GM18951 (cell line): ENCODE results near the gene IFNL4.

Experiments used
- POLR2A ChIP-seq: IDR thresholded peaks from 4 replicates; pipeline ENCODE4 v1.6.1; 2011; ENCODE audit warnings: mild to moderate bottlenecking; ENCODE audit not compliant: insufficient read length, insufficient read depth; ENCODE audit errors: extremely low read depth
- in situ Hi-C: fragments of 300-500 bp; cut with MboI; formaldehyde crosslinking; loops from one replicate; pipeline ENCODE4 v1.12.0; 2022; ENCODE audit warnings: low sequenced_read_pairs, mixed read lengths, inconsistent platforms; ENCODE audit not compliant: unreplicated experiment

The IFNL4 gene

DNA sequence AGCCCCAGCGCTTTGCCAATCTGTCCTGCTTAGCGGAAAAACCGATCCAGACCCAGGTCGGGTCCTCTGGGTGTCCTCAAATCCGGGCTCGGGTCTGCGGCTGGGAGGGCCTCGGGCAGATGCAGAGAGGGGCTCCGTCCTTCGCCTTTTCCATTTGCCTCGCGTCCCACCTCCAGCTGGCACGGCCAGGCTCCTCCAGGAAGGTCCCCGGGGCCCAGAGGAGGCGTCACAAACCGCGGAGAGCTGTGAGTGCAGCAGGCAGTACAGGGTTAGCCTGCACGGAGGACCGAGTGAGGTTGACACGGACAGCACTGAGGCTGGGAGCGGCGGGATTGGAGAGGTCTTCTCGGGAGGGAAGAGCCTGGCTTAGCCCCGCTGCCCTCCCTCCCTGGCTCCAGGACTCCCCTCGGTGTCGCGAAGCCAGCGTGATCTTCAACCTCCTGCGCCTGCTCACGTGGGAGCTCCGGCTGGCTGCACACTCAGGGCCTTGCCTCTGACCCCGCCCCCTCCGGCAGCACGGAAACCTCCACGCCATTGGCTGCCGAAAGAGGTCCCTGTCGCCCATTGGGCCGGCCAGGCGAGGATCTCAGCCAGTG, 16.8 kb upstream of the IFNL4 start:
- TF ChIP-seq POLR2A: no peak
- in situ Hi-C loops: no loop called here

DNA sequence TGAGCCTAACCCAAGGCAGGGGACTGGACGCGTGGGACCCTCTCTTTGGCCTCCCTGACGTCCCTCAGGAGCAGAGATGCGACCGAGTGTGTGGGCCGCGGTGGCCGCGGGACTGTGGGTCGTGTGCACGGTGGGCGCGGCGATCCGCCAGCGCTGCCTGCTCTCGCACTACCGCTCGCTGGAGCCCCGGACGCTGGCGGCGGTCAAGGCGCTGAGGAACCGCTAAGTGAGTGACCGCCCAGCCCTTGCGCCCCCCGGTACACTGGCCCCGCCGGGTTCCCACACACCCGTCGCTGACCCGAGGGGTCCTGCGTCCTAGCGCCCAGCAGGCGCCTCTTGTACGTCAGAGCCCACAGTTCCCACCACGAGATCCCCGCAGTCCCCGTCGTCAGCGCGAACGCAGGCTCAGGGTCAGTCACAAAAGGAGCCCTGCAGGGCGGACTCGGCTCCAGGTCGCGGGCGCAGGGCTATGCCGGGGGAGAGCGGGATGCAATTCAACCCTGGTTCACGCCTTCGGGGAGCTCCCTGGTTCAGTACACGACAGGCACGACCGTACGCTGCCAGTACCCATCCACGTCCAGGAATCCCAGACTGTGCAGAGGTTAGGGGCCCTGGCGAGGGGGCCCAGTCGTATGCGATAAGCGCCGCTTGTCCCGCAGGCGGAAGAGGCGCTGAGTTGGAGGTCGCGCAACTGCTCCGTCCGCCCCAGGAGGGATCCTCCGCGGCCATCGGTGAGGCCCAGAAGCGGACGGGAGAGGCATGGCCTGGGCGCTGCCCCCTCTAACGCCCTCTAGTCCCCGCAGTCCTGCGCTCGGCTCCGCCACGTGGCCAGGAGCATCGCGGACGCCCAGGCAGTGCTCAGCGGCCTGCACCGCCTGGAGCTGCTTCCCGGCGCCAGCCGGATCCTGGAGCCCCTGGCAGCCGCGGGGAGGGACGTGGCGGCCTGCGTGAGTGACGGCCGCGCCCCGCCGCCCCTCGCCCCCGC, 15.9 kb upstream of the IFNL4 start:
- TF ChIP-seq POLR2A: no peak
- in situ Hi-C loops: no loop called here

DNA sequence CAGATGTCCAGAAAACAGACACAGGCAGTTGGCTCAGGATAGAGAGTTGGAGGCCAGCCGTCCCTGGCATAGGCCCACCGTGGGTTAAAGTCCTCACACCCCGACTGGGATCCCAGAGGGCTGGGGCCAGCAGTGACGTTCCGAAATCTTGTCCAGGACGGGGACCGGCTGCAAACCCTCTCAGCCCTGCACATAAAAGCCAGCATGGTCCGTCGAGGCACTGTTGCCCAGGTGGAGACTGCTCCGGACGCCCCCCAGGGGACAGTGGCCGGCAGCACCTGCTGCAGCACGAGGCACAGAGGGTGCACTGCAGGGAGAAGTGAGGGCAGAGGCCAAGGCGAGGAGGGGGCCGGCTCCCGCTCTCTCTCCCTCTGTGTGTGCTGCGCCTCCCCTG, 15.3 kb upstream of the IFNL4 start:
- in situ Hi-C loops: no loop called here

DNA sequence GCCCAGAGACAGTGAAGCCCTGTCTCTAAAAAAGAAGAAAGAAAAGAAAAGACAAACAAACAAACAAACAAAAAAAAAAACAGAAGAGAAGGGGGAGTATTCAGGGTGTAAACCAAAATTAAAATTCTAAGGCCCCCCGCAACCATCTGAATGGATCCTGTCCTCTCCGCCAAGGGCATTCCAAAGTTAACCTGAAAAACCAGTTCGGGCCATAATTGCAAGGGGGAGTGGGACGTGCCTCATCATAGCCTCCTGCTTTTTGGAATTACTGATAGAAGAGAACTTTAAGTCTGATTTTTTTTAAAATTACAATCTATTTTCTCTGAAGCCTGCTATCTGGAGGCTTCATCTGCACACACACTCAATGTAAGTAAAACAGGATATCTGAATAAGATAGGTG, 13.8 kb upstream of the IFNL4 start:
- no peak for TF ChIP-seq POLR2A
- in situ Hi-C loops: no loop called here

More for the DNA sequence above, 15.3 kb upstream of the IFNL4 start:
- no peak for TF ChIP-seq POLR2A

DNA sequence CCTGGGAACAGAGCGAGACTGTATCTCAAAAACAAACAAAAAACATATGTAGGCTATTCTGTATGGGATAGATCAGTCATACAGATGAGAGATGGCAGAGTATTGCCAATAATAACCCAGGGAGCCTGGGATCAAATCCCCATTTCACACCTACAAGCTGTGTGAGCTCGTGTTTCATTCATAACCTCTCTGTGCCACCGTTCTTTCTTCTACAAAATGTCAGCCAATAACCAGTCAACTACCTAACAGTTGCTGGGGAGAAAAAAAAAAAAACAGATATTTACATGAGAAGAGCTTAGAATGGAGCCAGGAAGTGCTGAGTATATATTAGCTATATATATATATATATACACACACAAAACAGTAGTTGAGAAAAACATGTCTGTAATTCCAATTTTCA, 13.0 kb upstream of the IFNL4 start:
- no peak for TF ChIP-seq POLR2A
- in situ Hi-C loops: no loop called here

DNA sequence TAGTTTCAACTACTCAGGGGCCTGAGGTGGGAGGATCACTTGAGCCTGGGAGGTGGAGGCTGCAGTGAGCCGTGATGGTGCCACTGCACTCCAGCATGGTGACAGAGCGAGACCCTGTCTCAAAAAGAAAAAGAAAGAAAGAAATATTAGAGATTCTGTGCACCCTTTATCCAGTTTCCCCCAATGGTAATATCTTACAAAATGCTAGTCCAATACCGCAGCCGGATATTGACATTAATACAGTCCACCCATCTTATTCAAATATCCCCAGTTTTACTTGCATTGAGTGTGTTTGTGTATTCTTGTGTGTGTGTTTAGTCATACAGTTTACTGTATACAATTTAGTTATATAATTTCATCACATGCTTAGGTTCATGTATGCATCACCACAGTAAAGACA, 8.6 kb upstream of the IFNL4 start:
- in situ Hi-C loops: no loop called here
- no peak for TF ChIP-seq POLR2A

DNA sequence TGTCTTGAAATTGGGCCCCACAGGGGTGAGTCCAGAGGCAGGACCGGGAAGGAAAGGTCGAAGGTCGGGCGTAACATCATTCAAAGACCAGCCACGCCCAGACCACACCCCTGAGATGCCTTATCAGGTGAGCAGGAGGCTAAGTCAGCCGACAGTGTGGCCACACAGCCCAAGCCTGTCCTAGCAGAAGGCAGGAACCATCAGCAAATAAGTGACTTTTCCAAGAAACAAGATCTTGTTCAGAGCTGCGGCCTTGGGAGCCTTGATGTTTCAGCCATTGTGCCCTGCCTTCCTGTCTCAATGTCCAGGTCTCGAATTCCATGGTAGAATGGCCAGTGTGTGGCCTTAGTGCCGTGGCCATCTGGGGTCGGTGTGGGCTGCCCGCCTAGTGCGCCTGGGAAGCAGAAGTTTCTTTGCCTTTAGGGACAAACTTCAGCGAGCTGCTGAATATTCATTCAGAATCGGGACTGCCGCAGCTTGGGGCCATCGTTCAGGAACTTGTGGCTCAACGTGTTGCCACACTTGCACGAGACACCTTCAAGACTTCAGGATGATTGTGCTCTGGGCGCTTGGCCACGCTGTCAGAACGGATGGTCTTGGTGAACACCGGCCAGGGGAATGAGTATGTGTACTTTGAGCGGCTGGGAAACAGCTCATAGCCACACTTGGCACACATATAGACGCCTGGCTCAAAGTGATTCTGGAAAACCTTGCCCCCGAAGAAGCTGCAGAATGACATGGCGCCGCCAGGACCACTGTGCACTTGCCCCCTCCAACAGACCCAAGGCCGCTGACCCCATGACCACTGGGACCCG, 6.1 kb upstream of the IFNL4 start:
- TF ChIP-seq POLR2A: no peak
- in situ Hi-C loops: no loop called here

DNA sequence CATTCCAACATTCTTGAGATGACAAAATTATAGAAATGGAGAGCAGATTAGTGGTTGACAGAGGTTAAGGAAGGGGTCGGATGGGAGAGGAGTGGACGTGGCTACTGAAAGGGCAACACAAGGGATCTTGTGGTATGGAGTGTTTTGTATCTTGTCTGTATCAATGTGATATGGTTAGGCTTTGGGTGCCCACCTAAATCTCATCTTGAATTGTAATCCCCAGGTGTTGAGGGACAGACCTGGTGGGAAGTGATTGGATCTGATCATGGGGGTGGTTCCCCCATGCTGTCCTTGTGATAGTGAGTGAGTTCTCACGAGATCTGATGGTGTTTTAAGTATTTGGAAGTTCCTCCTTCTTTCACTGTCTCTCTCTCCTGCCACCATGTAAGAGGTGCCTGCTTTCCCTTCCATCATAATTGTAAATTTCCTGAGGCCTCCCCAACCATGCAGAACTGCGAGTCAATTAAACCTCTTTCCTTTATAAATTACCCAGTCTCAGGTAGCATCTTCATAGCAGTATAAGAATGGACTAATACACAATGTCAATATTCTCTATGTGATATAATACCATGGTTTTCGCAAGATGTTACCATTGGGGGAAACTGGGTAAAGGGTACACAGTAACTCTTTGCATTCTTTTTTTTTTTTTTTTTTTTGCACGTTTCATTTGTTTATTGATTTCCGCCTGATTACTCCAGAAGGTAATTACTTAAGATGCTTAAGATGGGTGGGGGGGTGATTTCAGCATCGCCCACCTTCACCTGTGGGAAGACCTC, 4.9 kb upstream of the IFNL4 start:
- TF ChIP-seq POLR2A: no peak
- in situ Hi-C loops: no loop called here

DNA sequence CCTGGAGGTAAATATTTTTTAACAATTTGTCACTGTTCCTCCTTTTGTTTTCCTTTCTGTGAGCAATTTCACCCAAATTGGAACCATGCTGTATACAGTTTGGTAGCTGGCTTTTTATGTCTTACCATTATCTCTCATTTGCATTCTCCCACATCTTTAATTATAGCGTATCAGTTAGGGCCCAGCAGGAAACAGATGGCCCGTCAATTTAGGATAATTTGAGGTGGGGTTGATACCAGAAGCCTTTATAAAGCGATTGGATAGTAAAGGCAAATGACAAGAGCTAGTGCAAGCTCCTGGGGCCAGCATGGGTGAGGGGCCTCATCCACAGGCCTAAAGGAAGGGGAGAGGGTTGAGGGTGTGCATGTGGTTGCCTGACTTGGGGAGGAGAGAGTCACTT, 3.8 kb upstream of the IFNL4 start:
- no peak for TF ChIP-seq POLR2A
- in situ Hi-C loops: no loop called here

DNA sequence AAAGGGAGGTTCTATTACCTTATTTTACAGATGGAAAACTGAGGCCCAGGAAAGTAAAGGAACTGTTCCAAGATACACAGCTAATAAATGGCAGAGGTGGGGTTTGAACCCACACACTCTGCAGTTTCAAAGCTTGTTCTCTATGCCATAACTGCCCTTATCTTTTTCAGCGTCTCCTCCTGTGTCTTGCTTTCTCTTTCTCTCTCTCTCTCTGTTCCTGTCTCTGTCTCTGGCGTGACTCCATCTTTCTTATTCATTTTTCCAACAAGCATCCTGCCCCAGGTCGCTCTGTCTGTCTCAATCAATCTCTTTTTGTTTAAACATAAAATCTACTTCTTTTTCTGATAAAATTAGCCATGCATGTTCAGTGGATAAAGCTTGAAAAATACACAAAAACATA, 3.2 kb upstream of the IFNL4 start:
- TF ChIP-seq POLR2A: no peak
- in situ Hi-C loops: no loop called here

DNA sequence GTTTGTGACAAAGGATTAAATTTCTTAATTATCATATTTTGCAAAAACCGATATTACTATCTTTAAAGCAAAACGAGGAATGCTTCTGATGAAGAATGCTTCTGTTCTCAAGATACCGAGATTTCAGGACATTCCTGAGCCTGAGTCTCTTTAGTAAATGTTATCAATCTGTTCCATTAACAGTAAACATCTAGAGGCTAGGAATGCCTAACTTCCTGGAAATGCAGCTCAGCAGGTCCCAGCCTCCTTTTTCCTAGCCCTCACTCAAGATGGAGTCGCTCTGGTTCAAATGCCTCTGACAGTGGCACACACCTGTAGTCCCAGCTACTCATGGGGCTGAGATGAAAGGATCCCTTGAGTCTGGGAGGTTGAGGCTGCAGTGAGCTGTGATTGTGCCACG, 2.4 kb upstream of the IFNL4 start:
- no peak for TF ChIP-seq POLR2A
- in situ Hi-C loops: no loop called here

DNA sequence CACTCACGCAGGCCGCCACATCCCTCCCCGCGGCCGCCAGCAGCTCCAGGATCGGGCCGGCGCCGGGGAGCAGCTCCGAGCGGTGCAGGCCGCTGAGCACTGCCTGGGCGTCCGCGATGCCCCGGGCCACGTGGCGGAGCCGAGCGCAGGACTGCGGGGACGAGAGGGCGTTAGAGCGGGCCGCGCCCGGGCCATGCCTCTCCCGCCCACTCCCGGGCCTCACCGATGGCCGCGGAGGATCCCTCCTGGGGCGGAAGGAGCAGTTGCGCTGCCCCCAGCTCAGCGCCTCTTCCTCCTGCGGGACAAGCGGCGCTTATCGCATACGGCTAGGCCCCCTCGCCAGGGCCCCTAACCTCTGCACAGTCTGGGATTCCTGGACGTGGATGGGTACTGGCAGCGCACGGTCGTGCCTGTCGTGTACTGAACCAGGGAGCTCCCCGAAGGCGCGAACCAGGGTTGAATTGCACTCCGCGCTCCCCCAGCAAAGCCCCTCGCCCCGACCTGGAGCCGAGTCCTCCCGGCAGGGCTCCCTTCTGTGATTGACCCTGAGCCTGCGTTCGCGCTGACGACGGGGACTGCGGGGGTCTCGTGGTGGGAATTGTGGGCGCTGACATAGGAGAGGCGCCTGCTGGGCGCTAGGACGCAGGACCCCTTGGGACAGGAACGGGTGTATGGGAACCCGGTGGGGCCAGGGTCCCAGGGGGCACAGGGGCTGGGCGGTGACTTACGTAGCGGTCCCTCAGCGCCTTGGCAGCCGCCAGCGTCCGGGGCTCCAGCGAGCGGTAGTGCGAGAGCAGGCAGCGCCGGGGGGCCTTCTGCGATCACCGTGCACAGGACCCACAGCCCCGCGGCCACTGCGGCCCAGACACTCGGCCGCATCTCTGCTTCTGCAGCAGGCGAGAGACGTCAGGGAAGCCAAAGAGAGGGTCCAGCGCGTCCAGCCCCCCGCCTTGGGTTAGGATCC, 673 bp downstream of the IFNL4 start:
- no peak for TF ChIP-seq POLR2A
- in situ Hi-C loops: no loop called here
